ENCODE measurements around the gene OPRL1.

OPRL1 gene

DNA sequence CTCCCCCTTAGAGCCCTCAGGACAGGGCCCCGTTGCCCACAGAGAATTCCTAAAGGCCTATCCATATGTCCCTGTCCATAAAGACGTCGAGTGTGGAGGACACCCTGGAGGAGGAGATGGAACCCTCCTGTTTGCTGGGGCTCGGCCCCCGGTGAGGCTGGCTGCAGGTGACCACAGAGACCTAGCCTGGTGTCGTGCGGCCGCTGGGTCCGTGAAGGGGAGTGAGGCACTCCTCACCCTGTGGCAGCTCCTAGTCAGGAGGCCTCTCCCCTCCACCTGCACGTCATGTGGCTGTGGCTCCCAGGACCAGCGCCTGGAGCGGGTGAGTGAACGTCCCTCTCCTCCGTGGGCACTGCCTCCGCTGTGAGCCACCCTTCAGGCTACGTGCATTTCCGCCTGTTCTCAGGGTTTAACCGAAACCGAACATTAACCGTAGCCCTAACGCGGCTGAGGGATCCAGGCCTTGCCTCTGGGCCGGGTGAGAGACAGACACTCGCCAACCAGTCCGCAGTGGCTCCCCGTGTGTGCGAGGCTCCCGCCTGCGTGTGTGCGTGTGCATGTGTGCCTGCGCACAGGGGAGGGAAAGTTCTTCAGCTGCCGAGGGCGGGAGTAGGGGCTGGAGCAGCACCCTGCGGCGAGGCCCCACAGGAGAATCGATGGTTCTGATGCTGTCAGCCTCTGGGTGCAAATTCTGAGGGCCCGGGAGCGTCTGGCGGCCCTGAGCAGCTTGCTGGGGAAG is 22.8 kb upstream of the OPRL1 start:
- peak in 2 of 6 experiments; percentile 25 to 31 for DNase-seq

- peak; percentile 46 to 80 (median 70) for DNase-seq
Measured at GRCh38 chr20:64057628-64058498, 22.0 kb upstream of the OPRL1 start.

DNA sequence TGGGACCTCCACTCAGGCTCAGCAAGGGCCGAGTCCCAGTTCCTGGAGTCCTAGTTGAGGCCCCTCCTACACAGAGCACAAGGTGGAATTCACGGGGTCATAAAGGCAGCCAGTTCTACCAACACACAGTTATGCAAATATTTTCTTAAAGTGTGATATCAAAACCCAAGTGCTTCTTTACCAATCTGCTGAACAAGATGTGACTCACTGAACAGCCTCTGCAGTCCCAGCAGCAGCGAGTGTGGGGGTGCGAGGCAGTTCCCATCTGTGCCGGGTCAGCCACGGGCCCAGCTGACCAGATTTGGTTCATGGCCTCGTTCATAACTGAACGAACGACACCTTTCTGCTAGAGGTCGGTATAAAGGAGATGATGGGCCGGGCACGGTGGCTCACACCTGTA is 21.3 kb upstream of the OPRL1 start:
- DNase-seq, result no peak

- DNase-seq, result no peak
Measured at GRCh38 chr20:64062276-64062595, 17.6 kb upstream of the OPRL1 start.

- peak; percentile 83 to 90 (median 89) for DNase-seq
Measured at GRCh38 chr20:64062596-64063388, 17.1 kb upstream of the OPRL1 start, which contains the start of gene TCEA2. Gene TCEA2, plus strand, starts transcription at chr20:64063198. Its CDS starts 115 bp downstream, at chr20:64063313.

DNA sequence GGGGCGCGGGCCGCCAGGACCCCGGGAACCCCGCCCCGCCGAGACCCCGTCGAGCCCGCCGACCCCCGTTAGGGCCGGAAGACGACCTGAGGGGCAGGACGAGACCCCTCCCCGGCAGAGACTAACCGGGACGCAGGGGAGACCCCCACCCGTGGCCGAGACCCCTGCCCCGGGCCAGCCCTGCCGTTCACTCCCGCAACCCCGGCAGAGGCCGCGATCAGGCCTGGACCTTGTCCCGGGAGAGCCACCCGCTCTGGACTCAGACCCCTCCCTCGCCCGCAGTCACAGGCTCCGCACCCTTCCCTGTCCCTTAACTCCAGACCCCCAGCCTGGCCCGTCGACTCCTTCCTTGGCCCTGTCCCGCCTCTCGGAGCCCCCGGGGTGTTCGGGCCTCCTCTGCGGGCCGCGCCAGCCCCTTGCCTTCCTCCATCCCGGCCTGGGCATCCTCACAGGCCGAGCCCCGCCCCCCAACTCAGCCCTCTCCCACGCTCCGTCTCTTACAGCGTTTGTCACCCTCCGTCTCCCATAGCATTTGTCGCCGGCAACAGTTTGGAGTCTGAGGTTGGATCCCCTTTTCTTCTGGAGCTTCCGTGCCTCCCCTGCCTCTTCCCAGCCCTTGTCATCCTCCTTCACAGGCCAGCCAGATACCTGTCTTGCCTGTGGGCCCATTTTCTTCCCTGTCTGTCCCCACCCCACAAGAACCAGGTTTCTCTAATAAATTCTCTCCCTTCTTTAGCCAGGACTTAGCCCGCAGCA is 16.3 kb upstream of the OPRL1 start:
- DNase-seq, result no peak

DNA sequence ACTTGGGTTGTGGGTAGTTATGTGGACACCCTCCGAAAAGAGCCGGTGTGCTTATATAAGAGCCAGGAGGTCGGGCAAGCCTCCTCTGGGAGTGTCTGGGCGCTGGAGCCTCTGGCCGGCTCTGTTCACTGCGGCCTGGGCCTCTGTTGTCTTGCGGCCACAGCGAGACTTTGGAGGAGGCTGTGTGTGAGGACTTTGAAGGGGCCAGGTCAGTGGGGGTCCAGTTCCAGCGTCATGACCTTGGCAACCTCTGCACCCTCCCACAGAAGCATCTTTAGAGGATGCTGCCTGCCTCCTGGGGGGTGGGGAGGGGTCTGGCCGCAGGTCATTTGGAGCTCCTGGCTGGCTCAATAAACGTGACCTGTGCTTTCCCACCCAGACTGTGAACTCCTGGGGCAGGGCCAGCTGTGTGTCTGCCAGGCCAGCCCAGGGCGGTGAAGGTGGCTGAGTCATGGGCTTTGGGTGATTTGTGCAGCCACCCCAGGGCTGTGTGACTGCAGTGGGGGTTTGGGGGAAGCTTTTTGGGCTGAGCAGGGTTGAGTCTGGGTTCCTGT is 15.7 kb upstream of the OPRL1 start:
- no peak for DNase-seq

- DNase-seq, result peak in 1 of 6 experiments; percentile 25
Measured at GRCh38 chr20:64065062-64065973, 14.6 kb upstream of the OPRL1 start.

GRCh38 chr20:64065974-64066343 is 13.9 kb upstream of the OPRL1 start:
- peak in 4 of 6 experiments; percentile 21 to 40 (median 28) for DNase-seq

GRCh38 chr20:64067005-64067632 is 12.8 kb upstream of the OPRL1 start:
- DNase-seq, result no peak

DNA sequence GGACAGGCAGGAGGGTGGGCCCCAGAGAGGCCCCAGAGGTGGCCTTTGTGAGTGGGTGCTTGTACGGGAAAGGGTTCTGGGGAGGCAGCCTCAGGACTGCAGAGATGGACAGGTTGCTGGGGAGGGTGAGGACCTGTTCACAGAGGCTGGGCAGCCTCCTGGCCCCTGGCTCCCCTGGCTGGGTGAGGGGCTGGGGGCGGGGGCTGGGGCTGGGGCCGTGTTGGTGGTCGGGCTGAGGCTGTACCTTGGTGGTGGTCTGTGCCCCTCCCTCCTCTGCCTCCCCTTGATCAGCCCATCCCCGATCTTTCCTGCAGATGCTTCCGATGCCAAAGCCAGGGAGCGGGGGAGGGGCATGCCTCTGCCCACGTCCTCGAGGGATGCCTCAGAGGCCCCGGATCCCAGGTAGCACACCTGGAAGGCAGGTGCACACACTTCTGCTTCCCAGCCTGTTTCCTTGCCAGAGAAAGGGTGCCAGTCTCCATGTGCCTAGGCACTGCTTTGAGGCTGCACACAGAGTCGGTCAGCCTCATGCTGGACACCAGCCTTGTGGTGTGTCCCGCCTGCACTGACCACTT is 12.1 kb upstream of the OPRL1 start:
- DNase-seq, result no peak

- DNase-seq, result no peak
Measured at GRCh38 chr20:64068386-64069208, 11.3 kb upstream of the OPRL1 start.

DNA sequence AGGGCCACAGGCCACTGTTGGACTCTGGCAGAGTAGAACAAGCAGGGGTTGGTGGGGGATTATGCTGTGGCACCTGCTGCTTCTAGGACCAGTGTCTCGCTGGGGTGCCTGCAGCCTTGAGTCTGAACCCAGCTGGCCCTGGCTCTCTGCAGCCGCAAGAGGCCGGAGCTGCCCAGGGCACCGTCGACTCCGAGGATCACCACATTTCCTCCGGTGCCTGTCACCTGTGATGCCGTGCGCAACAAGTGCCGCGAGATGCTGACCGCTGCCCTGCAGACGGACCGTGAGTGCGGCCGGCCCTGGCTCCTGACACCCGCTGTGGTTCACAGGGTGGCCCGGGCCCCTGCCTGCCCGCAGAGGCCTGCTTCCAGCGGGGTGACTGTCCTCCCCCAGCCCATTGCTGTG is 10.7 kb upstream of the OPRL1 start:
- no peak for DNase-seq

- DNase-seq, result no peak
Measured at GRCh38 chr20:64069614-64070243, 10.2 kb upstream of the OPRL1 start.

- DNase-seq, result no peak
Measured at GRCh38 chr20:64070244-64070993, 9.5 kb upstream of the OPRL1 start.

DNA sequence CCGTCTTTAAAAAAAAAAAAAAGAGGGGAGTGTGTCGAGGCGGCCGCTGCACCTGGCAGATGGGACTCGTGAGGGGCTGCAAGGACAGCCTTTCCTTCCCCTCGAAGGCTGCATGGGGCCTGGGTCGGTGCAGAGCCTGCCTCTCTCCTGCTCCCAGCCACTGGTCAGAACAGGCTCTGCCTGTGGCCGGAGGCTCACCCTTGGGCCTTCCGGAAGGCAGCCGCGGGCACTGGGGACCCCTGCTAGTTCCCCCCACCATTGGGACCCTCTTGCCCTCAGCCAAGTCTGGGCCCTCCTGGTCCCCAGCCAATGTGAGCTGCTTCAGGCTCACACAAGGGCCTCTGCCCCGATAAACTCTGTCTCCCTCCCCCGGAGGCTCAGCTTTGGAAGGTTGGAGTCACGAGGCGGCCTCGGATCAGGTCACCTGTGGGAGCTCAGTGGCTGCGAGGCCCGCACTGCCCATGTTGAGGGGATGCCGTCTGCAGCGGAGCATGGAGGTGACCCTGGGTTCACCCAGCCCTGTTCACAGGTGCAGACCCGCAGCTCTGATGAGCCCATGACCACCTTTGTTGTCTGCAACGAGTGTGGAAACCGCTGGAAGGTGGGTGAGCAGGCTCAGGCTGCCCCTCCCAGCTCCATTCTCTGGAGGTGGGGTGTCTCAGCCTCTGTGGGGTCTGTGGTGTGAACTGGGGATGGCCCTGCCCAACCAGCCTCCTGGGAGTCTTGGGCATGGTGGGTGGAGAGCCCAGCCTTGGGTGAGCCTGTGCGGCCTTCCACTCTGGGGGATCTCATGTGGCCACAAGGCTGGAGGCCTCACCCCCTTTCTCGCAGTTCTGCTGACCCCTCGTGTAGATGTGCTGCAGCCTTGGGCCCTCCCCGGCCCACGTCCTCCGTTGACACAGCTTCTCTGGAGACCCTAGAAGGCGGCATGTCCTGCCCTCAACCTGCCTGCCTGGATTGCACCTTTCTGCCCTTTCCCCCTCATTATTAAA is 8.2 kb upstream of the OPRL1 start:
- DNase-seq, result no peak

Data from stimulated activated naive CD4-positive, alpha-beta T cell (primary cell).